ENCODE data around the gene RET.

RET gene

GRCh38 chr10:43106256-43107091, 29.6 kb downstream of the RET start:
- TF ChIP-seq, protein P1, sequence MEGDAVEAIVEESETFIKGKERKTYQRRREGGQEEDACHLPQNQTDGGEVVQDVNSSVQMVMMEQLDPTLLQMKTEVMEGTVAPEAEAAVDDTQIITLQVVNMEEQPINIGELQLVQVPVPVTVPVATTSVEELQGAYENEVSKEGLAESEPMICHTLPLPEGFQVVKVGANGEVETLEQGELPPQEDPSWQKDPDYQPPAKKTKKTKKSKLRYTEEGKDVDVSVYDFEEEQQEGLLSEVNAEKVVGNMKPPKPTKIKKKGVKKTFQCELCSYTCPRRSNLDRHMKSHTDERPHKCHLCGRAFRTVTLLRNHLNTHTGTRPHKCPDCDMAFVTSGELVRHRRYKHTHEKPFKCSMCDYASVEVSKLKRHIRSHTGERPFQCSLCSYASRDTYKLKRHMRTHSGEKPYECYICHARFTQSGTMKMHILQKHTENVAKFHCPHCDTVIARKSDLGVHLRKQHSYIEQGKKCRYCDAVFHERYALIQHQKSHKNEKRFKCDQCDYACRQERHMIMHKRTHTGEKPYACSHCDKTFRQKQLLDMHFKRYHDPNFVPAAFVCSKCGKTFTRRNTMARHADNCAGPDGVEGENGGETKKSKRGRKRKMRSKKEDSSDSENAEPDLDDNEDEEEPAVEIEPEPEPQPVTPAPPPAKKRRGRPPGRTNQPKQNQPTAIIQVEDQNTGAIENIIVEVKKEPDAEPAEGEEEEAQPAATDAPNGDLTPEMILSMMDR (IDR thresholded peaks at IDR 0.05) = no peak
- H3K27ac ChIP-seq = no peak overlapping the region
- H3K4me3 ChIP-seq = no peak overlapping the region
- no peak for DNase-seq (ENCODE audit: low spot score)

GRCh38 chr10:43108951-43109350, 32.1 kb downstream of the RET start:
- H3K27ac ChIP-seq = no peak overlapping the region
- TF ChIP-seq, protein P1 (IDR thresholded peaks at IDR 0.05) = no peak
- H3K4me3 ChIP-seq = no peak overlapping the region
- DNase-seq (ENCODE audit: low spot score) = no peak

- Histone ChIP-seq H3K27ac (no peak overlapping the region), H3K4me3 (no peak overlapping the region)
- TF ChIP-seq, protein P1 (IDR thresholded peaks at IDR 0.05) = no peak
- DNase-seq (ENCODE audit: low spot score) = no peak
Observed at GRCh38 chr10:43109671-43110249, 32.9 kb downstream of the RET start.

DNA sequence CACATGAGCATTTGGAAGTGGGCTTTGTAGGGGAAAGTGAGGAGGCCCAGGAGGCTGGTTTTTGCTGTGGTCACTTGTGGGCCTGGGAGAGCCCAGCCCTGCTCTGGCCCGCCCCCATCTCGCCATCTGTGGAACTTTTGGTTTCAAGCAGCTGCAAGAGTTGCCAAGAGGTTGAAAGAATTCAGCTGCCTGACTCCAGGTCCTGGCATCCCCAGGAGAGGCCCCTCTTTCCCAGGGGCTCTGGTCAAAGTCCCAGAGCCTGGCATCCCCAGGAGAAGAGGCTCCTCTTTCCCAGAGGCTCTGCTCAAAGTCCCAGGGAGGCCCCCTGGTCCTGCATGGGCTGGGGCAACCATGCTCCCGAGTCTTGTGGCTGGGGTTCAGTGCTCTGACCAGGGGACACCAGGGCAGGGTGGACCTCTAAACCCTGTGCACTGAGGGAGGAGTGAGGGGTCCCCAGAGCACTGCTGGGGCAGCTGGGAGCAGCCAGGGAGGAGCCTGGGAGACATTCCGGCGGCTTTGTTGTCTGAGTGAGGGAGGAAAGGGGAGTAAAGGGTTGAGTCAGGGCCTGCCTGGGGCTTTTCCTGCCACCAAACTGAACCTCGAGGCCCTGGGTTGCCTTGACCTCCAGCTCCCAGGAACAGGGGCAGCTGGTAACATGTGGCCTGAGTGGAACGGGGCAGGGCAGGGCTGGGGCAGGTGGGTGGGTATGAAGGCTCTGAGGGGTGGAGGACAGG, 33.6 kb downstream of the RET start:
- Histone ChIP-seq H3K4me3 (no peak overlapping the region), H3K27ac (no peak overlapping the region)
- no peak for DNase-seq (ENCODE audit: low spot score)
- TF ChIP-seq, protein P1 (IDR thresholded peaks at IDR 0.05) = no peak

DNA sequence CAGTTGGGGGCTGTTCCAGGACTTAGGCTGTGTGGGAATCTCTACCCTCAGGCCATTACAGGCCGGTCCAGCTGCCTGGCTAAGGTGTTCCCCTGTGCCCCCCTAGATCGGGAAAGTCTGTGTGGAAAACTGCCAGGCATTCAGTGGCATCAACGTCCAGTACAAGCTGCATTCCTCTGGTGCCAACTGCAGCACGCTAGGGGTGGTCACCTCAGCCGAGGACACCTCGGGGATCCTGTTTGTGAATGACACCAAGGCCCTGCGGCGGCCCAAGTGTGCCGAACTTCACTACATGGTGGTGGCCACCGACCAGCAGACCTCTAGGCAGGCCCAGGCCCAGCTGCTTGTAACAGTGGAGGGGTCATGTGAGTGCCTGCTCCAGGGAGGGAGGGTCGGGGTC, 34.2 kb downstream of the RET start:
- TF ChIP-seq, protein P1 (IDR thresholded peaks at IDR 0.05) = no peak
- DNase-seq (ENCODE audit: low spot score) = no peak
- no peak overlapping the region for H3K4me3 ChIP-seq
- no peak overlapping the region for H3K27ac ChIP-seq

DNA sequence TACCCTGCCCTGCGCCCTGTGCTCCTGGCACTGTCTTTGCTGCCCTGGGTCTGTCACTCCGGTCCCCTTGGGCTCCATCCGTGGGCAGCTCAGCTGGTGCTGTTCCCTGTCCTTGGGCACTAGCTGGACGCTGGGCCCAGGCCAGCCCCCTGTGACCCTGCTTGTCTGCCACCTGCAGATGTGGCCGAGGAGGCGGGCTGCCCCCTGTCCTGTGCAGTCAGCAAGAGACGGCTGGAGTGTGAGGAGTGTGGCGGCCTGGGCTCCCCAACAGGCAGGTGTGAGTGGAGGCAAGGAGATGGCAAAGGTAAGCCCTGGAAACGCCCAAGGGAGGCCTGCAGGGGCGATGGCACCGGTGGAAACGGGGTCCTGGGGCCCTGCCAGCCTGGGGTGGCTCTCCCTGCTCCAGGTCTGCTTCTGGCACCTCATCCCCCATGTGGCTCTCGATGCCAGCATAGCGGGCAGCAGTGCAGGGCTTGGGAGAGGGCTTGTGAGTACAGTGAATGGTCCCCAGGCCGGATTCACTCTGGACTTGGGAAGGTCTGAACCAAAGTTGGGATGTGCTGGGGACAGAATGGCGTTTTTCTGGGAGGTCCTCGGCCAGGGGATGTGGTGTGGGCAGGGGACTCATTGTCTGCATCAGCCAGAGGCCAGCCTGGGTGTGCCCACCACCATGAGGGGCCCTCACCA, 35.2 kb downstream of the RET start:
- no peak for DNase-seq (ENCODE audit: low spot score)
- Histone ChIP-seq H3K4me3 (no peak overlapping the region), H3K27ac (no peak overlapping the region)
- TF ChIP-seq, protein P1 (IDR thresholded peaks at IDR 0.05) = no peak

All from coronary artery (tissue), 2 donors.